Neutrophil (primary cell): Measurements from ENCODE around the gene CNMD.

ENCODE experiments used
- H3K27ac ChIP-seq: fragments of 200-600 bp; sonication (generic); 2 replicates; pipeline ENCODE4 v1.5.1; 2016; ENCODE audit warnings: mild to moderate bottlenecking, moderate library complexity
- H3K27me3 ChIP-seq: fragments of 200-600 bp; sonication (generic); 2 replicates; pipeline ENCODE4 v1.6.0; 2016; ENCODE audit warnings: mild to moderate bottlenecking
- H3K36me3 ChIP-seq: fragments of 200-600 bp; sonication (generic); 2 replicates; pipeline ENCODE4 v1.5.1; 2017
- H3K4me1 ChIP-seq, 2 experiments: fragments of 200-600 bp in 1 of 2; sonication (generic) in 1 of 2; 1 replicate in 1 of 2; 2 replicates in 1 of 2; pipeline versions ENCODE4 v1.5.1 to v1.6.1; 2013 to 2016; ENCODE audit warnings: low read depth in 1 of 2, low read length in 1 of 2, mild to moderate bottlenecking in 1 of 2, moderate library complexity in 1 of 2; ENCODE audit not compliant: control insufficient read depth in 1 of 2, insufficient read depth in 1 of 2
- H3K4me3 ChIP-seq, 2 experiments: fragments of 200-600 bp in 1 of 2; sonication (generic) in 1 of 2; 1 replicate in 1 of 2; 2 replicates in 1 of 2; pipeline ENCODE4 v1.5.1; 2013 to 2016; ENCODE audit warnings: low read depth in 1 of 2, low read length in 1 of 2, mild to moderate bottlenecking in 1 of 2, moderate library complexity in 1 of 2
- H3K9me3 ChIP-seq: fragments of 200-600 bp; sonication (generic); 2 replicates; pipeline ENCODE4 v1.5.1; 2016
- CTCF ChIP-seq: fragments of 200-600 bp; sonication (generic); IDR thresholded peaks from 2 replicates; pipeline ENCODE4 v1.5.1; 2016; ENCODE audit warnings: antibody characterized with exemption

Gene CNMD

GRCh38 chr13:52739468-52740071, at the start of gene CNMD:
TSS of gene CNMD (minus strand) at chr13:52739820. CDS start at chr13:52739701, 119 bp downstream.
- H3K4me3 ChIP-seq, result peak within 1 kb of the TSS in 1 of 2 experiments; percentile 32

GRCh38 chr13:52788011-52788410, 48.4 kb upstream of the CNMD start:
- Histone ChIP-seq H3K27me3 (peaks cover 48% of the 10 kb centered on the region), H3K27ac (no peak overlapping the region), H3K4me1 (no peaks in the 10 kb centered on the region), H3K9me3 (no peaks in the 10 kb centered on the region), H3K4me3 (no peak overlapping the region), H3K36me3 (no peaks in the 10 kb centered on the region)
- TF ChIP-seq CTCF, result no peak

More at GRCh38 chr13:52739468-52740071, at the start of gene CNMD:
- no peak within 1 kb of the TSS for H3K27ac ChIP-seq
- H3K36me3 ChIP-seq, result no peaks in the 10 kb centered on the region
- H3K9me3 ChIP-seq, result no peaks in the 10 kb centered on the region
- H3K27me3 ChIP-seq, result peaks cover 87% of the 10 kb centered on the region
- TF ChIP-seq CTCF, result no peak
- H3K4me1 ChIP-seq, result peaks cover 0 to 8% of the 10 kb centered on the region in 2 experiments

GRCh38 chr13:52787235-52787634, 47.6 kb upstream of the CNMD start:
- Histone ChIP-seq H3K27me3 (peaks cover 48% of the 10 kb centered on the region), H3K9me3 (no peaks in the 10 kb centered on the region), H3K27ac (no peak overlapping the region), H3K36me3 (no peaks in the 10 kb centered on the region), H3K4me3 (no peak overlapping the region), H3K4me1 (no peaks in the 10 kb centered on the region)
- no peak for TF ChIP-seq CTCF

- TF ChIP-seq CTCF, result no peak
- no peak overlapping the region for H3K27ac ChIP-seq
Observed at GRCh38 chr13:52786766-52787165, 47.1 kb upstream of the CNMD start.

GRCh38 chr13:52785739-52786138, 46.1 kb upstream of the CNMD start:
- Histone ChIP-seq H3K27ac (no peak overlapping the region), H3K27me3 (peaks cover 60% of the 10 kb centered on the region), H3K9me3 (no peaks in the 10 kb centered on the region), H3K4me1 (no peaks in the 10 kb centered on the region), H3K36me3 (no peaks in the 10 kb centered on the region), H3K4me3 (no peak overlapping the region)
- no peak for TF ChIP-seq CTCF

More at GRCh38 chr13:52786766-52787165, 47.1 kb upstream of the CNMD start:
- Histone ChIP-seq H3K27me3 (peaks cover 52% of the 10 kb centered on the region), H3K4me1 (no peaks in the 10 kb centered on the region), H3K4me3 (no peak overlapping the region), H3K36me3 (no peaks in the 10 kb centered on the region), H3K9me3 (no peaks in the 10 kb centered on the region)
